ENCODE measurements around the gene GDPGP1.

DNA sequence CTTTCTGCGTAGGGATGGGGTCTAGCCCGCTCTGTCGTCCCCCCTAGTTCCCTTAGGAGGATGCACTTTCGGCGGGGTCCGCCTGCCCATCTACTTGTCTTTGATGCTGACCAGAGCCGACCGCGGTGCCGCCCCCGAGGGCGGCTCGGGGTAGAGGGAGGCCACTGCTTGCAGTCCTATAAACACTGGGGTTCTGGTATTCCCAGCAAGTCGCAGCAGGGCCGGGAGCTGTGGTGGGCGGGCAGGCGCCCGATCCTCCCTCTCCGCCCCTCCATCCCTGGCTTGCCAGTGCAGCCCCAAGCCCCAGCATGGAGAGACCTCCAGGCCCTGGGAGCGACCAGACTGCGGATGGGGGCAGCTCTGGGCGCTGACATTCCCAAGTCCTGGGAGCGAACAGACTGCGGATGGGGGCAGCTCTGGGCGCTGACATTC lies 32.0 kb upstream of the GDPGP1 start:
- TF ChIP-seq POLR2AphosphoS5 (IDR thresholded peaks at IDR 0.05; ENCODE audit: borderline replicate concordance, low read depth, low read length) (no peak), EZH2 (IDR thresholded peaks at IDR 0.05) (no peak), FOXP2 (optimal IDR thresholded peaks at IDR 0.05; ENCODE audit: control extremely low read depth, extremely low read length, insufficient read depth) (no peak)
